Natural killer cell (primary cell): ENCODE results near the gene ARMH4. TPM values are rescaled to one million over a fixed set of nuclear protein-coding genes. Genes with fewer than 3 reads are reported as not detected.

Experiments
- ATAC-seq, 3 donors: fragments of 150-1000 bp in 2 of 3; fragments of 200-7000 bp in 1 of 3; cut with Tn5 transposase; 1 replicate in 1 of 3; 2 replicates in 2 of 3; pipeline ENCODE4 v1.10.0; 2021; ENCODE audit warnings: mild to moderate bottlenecking in 2 of 3, moderate library complexity in 2 of 3
- DNase-seq, 2 donors: peaks; one replicate each; pipeline versions ENCODE4 v3.0.0 to v3.0.0-alpha.2; 2013 to 2021; ENCODE audit warnings: mixed read lengths in 1 of 2
- H3K27ac ChIP-seq: one replicate; pipeline ENCODE4 v1.5.1; 2013; ENCODE audit warnings: mild to moderate bottlenecking, low read length
- H3K27me3 ChIP-seq: one replicate; pipeline ENCODE4 v1.6.1; 2013; ENCODE audit warnings: low read length; ENCODE audit not compliant: control insufficient read depth, insufficient read depth
- H3K36me3 ChIP-seq: one replicate; pipeline ENCODE4 v1.6.1; 2013; ENCODE audit warnings: low read length; ENCODE audit not compliant: control insufficient read depth, insufficient read depth
- H3K4me1 ChIP-seq: one replicate; pipeline ENCODE4 v1.6.1; 2013; ENCODE audit warnings: low read length; ENCODE audit not compliant: control insufficient read depth, insufficient read depth
- H3K4me3 ChIP-seq: one replicate; pipeline ENCODE4 v1.5.1; 2013; ENCODE audit warnings: low read length
- H3K9me3 ChIP-seq: one replicate; pipeline ENCODE4 v1.6.1; 2013; ENCODE audit warnings: low read length; ENCODE audit not compliant: control insufficient read depth, insufficient read depth
- H3K27ac Mint-ChIP-seq, 2 donors: one replicate each; pipeline ENCODE4 v1.8.0; 2022; ENCODE audit warnings: mild to moderate bottlenecking in 2 of 2, mixed read lengths in 2 of 2, moderate library complexity in 1 of 2
- H3K27me3 Mint-ChIP-seq, 2 donors: one replicate each; pipeline ENCODE4 v1.8.0; 2022; ENCODE audit warnings: low read depth in 2 of 2, mixed read lengths in 2 of 2
- H3K36me3 Mint-ChIP-seq: one replicate; pipeline ENCODE4 v1.8.0; 2022; ENCODE audit warnings: mixed read lengths
- H3K4me1 Mint-ChIP-seq, 2 donors: one replicate each; pipeline ENCODE4 v1.8.0; 2022; ENCODE audit warnings: mixed read lengths in 2 of 2
- H3K4me3 Mint-ChIP-seq: one replicate; pipeline ENCODE4 v1.8.0; 2022; ENCODE audit warnings: mild to moderate bottlenecking, moderate library complexity, mixed read lengths
- H3K9me3 Mint-ChIP-seq, 2 donors: one replicate each; pipeline ENCODE4 v1.8.0; 2022; ENCODE audit warnings: mixed read lengths in 2 of 2
- CTCF ChIP-seq: fragments of 200-600 bp; IDR thresholded peaks from one replicate; pipeline ENCODE4 v1.8.0; 2022; ENCODE audit warnings: antibody characterized with exemption
- WGBS: methylation state at CpG from one replicate; pipeline ENCODE4 v1.1.7; 2013; ENCODE audit warnings: missing lambda C conversion rate; ENCODE audit not compliant: insufficient coverage; 5-methylcytosine and 5-hydroxymethylcytosine counted together
- intact Hi-C: fragments of 100-400 bp; cut with micrococcal nuclease; formaldehyde crosslinking; loops from one replicate; pipeline ENCODE4 v1.14.2; 2022
- total RNA-seq, 4 donors: library from RNA; stranded (reverse); fragments of 120-200 nt in 1 of 4; gene quantifications; one replicate each; pipeline versions ENCODE4 v1.2.3 to v1.2.4, GENCODE V29; 2013 to 2022

Gene ARMH4
- total RNA-seq, 3 donors from 2014 or later (not counting 1 experiment from before 2014, with no cell fraction given) = 0.32 TPM; not detected in 2

DNA sequence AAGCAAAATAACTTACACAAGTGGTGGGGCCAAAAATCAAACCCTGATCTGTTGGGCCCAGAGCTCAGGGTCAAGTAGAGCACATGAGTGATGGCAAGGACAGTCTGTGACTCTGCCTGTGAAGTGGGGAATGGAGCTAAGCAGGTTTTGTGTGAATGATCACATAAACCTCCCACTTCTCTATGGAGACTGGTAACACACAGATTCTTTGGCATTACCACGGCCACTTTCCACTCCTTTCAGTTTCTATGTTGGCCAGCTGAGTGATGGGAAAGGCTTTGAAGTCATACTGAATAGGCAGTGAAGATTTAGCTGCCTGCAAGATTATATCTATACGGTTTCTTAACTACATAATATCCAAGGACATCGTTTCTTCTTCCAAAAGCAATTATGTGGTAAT lies 97.9 kb downstream of the ARMH4 start:
- no peak for DNase-seq
- no peak for ATAC-seq
- H3K4me3 ChIP-seq = no peak overlapping the region
- Mint-ChIP-seq H3K9me3 (peaks cover 0 to 2% of the 10 kb centered on the region in 2 donors), H3K4me3 (no peak overlapping the region), H3K27ac (no peak overlapping the region), H3K36me3 (no peaks in the 10 kb centered on the region), H3K4me1 (no peaks in the 10 kb centered on the region), H3K27me3 (peaks cover 11 to 21% of the 10 kb centered on the region in 2 donors)
- intact Hi-C loops = no loop called here
- H3K27me3 ChIP-seq = no peaks in the 10 kb centered on the region
- H3K4me1 ChIP-seq = no peaks in the 10 kb centered on the region
- H3K9me3 ChIP-seq = no peaks in the 10 kb centered on the region
- H3K36me3 ChIP-seq = no peaks in the 10 kb centered on the region
- no peak for TF ChIP-seq CTCF
- H3K27ac ChIP-seq = no peak overlapping the region
- no CpG with 5 or more reads among the region's 3 CpGs for WGBS

DNA sequence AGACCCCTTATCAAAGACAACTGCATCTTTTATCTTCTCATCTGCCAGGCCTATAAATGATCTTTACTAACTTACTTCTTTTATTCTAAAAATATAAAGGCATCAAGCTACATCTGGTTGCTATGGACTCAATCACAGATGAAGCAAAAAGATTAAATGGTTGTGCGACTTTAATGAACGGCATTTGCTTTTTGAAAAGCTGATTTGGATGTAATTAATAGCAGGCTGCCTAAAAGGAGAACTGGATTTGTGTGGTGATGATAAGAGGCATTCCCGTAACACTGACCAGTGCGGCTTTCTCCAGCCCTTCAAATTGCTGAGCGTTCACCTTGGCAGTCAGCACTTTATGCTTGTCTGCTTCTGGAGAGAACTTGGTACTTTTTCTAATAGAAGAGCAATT lies 103.8 kb downstream of the ARMH4 start:
- no peaks in the 10 kb centered on the region for H3K36me3 Mint-ChIP-seq
- Histone ChIP-seq H3K4me3 (no peak overlapping the region), H3K27ac (no peak overlapping the region), H3K27me3 (no peaks in the 10 kb centered on the region), H3K4me1 (no peaks in the 10 kb centered on the region), H3K36me3 (no peaks in the 10 kb centered on the region), H3K9me3 (no peaks in the 10 kb centered on the region)
- H3K4me1 Mint-ChIP-seq = no peaks in the 10 kb centered on the region
- H3K4me3 Mint-ChIP-seq = no peak overlapping the region
- DNase-seq = no peak
- peaks cover 4 to 8% of the 10 kb centered on the region in 2 donors for H3K27me3 Mint-ChIP-seq
- peaks cover 2 to 3% of the 10 kb centered on the region in 2 donors for H3K9me3 Mint-ChIP-seq
- WGBS = 69% methylated on average over 5 of the region's 5 CpGs
- no peak for ATAC-seq
- H3K27ac Mint-ChIP-seq = no peak overlapping the region
- no peak for TF ChIP-seq CTCF
- intact Hi-C loops = no loop called here

DNA sequence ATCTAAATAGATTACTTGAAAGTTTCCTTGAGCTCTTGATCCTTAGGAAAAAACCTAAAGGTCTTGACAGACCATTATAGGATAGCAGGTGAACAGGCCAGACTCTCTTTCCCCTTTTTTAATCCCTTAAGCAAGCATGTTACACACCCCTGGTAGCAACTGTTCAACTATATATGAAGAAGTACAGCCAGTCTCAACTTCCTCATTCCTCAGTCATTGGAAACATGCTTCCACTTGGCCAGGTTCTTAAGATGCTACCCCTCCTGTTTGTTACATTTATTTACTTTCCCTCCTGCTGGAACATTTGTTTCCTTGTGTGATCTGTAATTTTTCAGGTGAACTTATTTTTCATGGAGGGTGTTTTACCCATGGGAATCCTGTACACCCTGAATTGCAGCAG lies 124.1 kb downstream of the ARMH4 start:
- Histone ChIP-seq H3K36me3 (no peaks in the 10 kb centered on the region), H3K27me3 (no peaks in the 10 kb centered on the region), H3K4me3 (no peak overlapping the region), H3K4me1 (no peaks in the 10 kb centered on the region), H3K9me3 (no peaks in the 10 kb centered on the region), H3K27ac (no peak overlapping the region)
- H3K27me3 Mint-ChIP-seq = no peaks in the 10 kb centered on the region
- no peak overlapping the region for H3K4me3 Mint-ChIP-seq
- intact Hi-C loops = no loop called here
- H3K4me1 Mint-ChIP-seq = no peaks in the 10 kb centered on the region
- H3K36me3 Mint-ChIP-seq = no peaks in the 10 kb centered on the region
- no peak for TF ChIP-seq CTCF
- ATAC-seq = no peak
- DNase-seq = no peak
- no peaks in the 10 kb centered on the region for H3K9me3 Mint-ChIP-seq
- no peak overlapping the region for H3K27ac Mint-ChIP-seq

DNA sequence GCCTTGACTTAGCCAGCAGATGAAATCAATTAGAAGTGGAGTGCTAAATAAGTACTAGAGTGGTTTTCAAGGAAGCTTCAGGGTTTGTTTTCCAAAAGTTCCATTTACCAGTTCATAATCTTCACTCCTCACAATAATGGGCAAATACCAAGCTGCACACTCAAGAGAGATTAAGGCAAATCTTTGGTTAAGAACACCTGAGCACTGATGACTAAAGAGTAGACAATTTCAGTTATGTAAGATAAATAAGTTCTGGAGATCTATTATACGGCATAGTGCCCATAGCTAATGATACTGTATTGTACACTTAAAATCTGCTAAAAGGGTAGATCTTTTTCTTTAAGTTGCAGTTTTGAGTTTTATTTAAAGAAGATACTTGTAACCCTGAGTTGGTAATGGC lies 125.0 kb downstream of the ARMH4 start:
- DNase-seq (no peak), ATAC-seq (no peak)
- TF ChIP-seq CTCF = no peak
- Mint-ChIP-seq H3K4me3 (no peak overlapping the region), H3K9me3 (no peaks in the 10 kb centered on the region), H3K36me3 (no peaks in the 10 kb centered on the region), H3K27me3 (no peaks in the 10 kb centered on the region), H3K4me1 (no peaks in the 10 kb centered on the region), H3K27ac (no peak overlapping the region)
- 94% methylated on average over 1 of the region's 1 CpG for WGBS
- H3K36me3 ChIP-seq = no peaks in the 10 kb centered on the region
- no peak overlapping the region for H3K27ac ChIP-seq
- no peaks in the 10 kb centered on the region for H3K27me3 ChIP-seq
- intact Hi-C loops = no loop called here
- no peak overlapping the region for H3K4me3 ChIP-seq
- H3K9me3 ChIP-seq = no peaks in the 10 kb centered on the region
- no peaks in the 10 kb centered on the region for H3K4me1 ChIP-seq
